Measurements from ENCODE around the gene MFSD2B.

DNA sequence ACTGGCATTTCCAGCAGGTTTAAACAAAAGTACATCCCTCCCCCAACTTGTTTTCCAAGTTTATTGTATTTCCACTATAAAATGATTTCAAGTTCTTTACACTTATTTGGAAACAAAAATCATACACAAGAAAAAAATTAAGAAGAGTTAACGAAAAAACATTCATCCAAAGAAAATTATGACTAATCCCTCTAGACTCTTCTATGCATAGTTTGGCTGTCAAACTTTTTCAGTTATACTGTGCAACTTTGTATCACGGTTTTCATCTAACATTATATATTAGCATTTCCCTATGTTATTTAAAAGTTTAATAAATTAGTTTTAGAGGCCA lies 36.7 kb downstream of the MFSD2B start:
- TF ChIP-seq, protein P1, sequence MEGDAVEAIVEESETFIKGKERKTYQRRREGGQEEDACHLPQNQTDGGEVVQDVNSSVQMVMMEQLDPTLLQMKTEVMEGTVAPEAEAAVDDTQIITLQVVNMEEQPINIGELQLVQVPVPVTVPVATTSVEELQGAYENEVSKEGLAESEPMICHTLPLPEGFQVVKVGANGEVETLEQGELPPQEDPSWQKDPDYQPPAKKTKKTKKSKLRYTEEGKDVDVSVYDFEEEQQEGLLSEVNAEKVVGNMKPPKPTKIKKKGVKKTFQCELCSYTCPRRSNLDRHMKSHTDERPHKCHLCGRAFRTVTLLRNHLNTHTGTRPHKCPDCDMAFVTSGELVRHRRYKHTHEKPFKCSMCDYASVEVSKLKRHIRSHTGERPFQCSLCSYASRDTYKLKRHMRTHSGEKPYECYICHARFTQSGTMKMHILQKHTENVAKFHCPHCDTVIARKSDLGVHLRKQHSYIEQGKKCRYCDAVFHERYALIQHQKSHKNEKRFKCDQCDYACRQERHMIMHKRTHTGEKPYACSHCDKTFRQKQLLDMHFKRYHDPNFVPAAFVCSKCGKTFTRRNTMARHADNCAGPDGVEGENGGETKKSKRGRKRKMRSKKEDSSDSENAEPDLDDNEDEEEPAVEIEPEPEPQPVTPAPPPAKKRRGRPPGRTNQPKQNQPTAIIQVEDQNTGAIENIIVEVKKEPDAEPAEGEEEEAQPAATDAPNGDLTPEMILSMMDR (optimal IDR thresholded peaks at IDR 0.05 in 1 of 3, IDR thresholded peaks at IDR 0.05 in 1 of 3, conservative IDR thresholded peaks at IDR 0.05 in 1 of 3; ENCODE audit: extremely low read depth in 1 of 3, insufficient read depth in 2 of 3, low read length in 3 of 3), result no peak
- no peak for TF ChIP-seq EZH2 (IDR thresholded peaks at IDR 0.05; ENCODE audit: low read length)

Data from keratinocyte (primary cell).